Heart left ventricle (tissue), 13 donors: ENCODE results near the gene LRRC38.
"Not testable (repeated sequence)": the region's sequence is repeated elsewhere in the genome, so short reads cannot be mapped to it uniquely, and the experiment has no call there.

Source experiments
- POLR2A ChIP-seq, 2 donors: fragments of 450-650 bp; IDR thresholded peaks; one replicate each; pipeline ENCODE4 v1.6.1; 2017; ENCODE audit warnings: antibody characterized with exemption in 2 of 2, mild to moderate bottlenecking in 2 of 2, moderate library complexity in 2 of 2
- TF ChIP-seq, protein P1 (sequence below), 12 donors: fragments of 200-600 bp; sonication (generic) in 4 of 12; IDR thresholded peaks; one replicate each; pipeline versions ENCODE4 v1.5.0 to v1.8.0; 2018 to 2022; ENCODE audit warnings: antibody characterized with exemption in 12 of 12, mild to moderate bottlenecking in 5 of 12
- donor health status: ischemic (EF 13 %, LVEDD 7.1; RV severe dilation, severe dysfunction).
- donor health status: DM: no; HTN: yes; CAD: no.
- donor health status: DM: no; HTN: no; CAD: no.
- donor health status: ischemic (EF 25% LVEDD 6.9; RV normal size, moderate dysfunction).
- donor health status: ischemic (EF 25% LVEDD 5.7; RV mildly dilated, moderate dysfunction).
- donor health status: ischemic (EF 35%, LVEDD 5.7; RV mildly dilated, moderate dysfunction).
- donor health status: nonischemic (EF 11% LVEDD 7.7; RV severe dilation, severe dysfunction).
- donor health status: DM: yes; HTN: yes; CAD: no.
- donor health status: PGD.
- donor health status: ischemic (EF 29% LVEDD 5.4; RV normal size, mild dysfunction).
- donor health status: nonischemic (EF 23%, LVEDD 6.1; RV moderate dilation, normal function).

DNA sequence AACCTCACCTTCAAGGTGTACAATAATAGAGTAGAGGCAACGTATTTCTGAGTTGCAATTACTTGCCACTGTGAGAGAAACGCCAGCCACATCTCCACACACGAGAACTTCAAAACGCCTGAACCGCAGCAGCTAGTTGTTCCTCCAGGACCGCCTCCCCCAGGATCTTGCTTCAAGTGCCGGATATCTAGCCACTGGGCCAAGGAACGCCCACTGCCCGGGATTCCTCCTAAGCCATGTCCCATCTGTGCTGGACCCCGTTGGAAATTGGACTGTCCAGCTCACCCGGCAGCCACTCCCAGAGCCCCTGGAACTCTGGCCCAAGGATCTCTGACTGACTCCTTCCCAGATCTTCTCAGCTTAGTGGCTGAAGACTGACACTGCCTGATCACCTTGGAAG is 49.2 kb upstream of the LRRC38 start:
- TF ChIP-seq, protein P1, sequence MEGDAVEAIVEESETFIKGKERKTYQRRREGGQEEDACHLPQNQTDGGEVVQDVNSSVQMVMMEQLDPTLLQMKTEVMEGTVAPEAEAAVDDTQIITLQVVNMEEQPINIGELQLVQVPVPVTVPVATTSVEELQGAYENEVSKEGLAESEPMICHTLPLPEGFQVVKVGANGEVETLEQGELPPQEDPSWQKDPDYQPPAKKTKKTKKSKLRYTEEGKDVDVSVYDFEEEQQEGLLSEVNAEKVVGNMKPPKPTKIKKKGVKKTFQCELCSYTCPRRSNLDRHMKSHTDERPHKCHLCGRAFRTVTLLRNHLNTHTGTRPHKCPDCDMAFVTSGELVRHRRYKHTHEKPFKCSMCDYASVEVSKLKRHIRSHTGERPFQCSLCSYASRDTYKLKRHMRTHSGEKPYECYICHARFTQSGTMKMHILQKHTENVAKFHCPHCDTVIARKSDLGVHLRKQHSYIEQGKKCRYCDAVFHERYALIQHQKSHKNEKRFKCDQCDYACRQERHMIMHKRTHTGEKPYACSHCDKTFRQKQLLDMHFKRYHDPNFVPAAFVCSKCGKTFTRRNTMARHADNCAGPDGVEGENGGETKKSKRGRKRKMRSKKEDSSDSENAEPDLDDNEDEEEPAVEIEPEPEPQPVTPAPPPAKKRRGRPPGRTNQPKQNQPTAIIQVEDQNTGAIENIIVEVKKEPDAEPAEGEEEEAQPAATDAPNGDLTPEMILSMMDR (IDR thresholded peaks at IDR 0.05) = not testable (repeated sequence)
- not testable (repeated sequence) for TF ChIP-seq POLR2A (IDR thresholded peaks at IDR 0.05)
